Activated CD4-positive, alpha-beta T cell treated with anti-CD3 and anti-CD28 coated beads for 36 hours (primary cell): ENCODE measurements around the gene MKRN3. TPM values are rescaled to one million over a fixed set of nuclear protein-coding genes. Genes with fewer than 3 reads are reported as not detected.

Experiments used
- ATAC-seq: fragments of 200-7000 bp; cut with Tn5 transposase; one replicate; pipeline ENCODE4 v1.10.0; 2021; ENCODE audit warnings: mild to moderate bottlenecking, moderate library complexity
- CTCF ChIA-PET: fragments of 350-600 bp; sonication (Branson Sonifier 250); formaldehyde crosslinking; loops from one replicate; lab custom pipeline; 2021; ENCODE audit warnings: antibody characterized with exemption; lab: Charles Lee
- POLR2A ChIA-PET: fragments of 350-600 bp; sonication (Branson Sonifier 250); formaldehyde crosslinking; loops from one replicate; lab custom pipeline; 2021; ENCODE audit warnings: antibody characterized with exemption, inconsistent platforms; lab: Charles Lee
- DNase-seq: peaks from one replicate; pipeline ENCODE4 v3.0.0-alpha.2; 2020
- H3K27ac Mint-ChIP-seq: one replicate; pipeline ENCODE4 v1.8.0; 2021; ENCODE audit warnings: mixed read lengths
- H3K27me3 Mint-ChIP-seq: one replicate; pipeline ENCODE4 v1.8.0; 2021; ENCODE audit warnings: mixed read lengths
- H3K36me3 Mint-ChIP-seq: one replicate; pipeline ENCODE4 v1.8.0; 2021; ENCODE audit warnings: low read depth, mixed read lengths
- H3K4me1 Mint-ChIP-seq: one replicate; pipeline ENCODE4 v1.8.0; 2021; ENCODE audit warnings: mixed read lengths
- H3K4me3 Mint-ChIP-seq: one replicate; pipeline ENCODE4 v1.8.0; 2021; ENCODE audit warnings: mild to moderate bottlenecking, moderate library complexity, mixed read lengths
- H3K9me3 Mint-ChIP-seq: one replicate; pipeline ENCODE4 v1.8.0; 2021; ENCODE audit warnings: low read depth, mixed read lengths
- intact Hi-C, 2 experiments: fragments of 100-400 bp; cut with DNase I in 1 of 2; cut with micrococcal nuclease in 1 of 2; formaldehyde crosslinking; loops; one replicate each; pipeline versions ENCODE4 v1.14.2 to v1.15.1; 2022 to 2024; cut with DNase I, micrococcal nuclease
- total RNA-seq, 2 experiments: library from RNA; stranded (reverse); gene quantifications; one replicate each; pipeline ENCODE4 v1.2.3, GENCODE V29; 2021

Gene MKRN3
- total RNA-seq, 2 experiments from 2014 or later = 1.4 to 2.2 TPM

DNA sequence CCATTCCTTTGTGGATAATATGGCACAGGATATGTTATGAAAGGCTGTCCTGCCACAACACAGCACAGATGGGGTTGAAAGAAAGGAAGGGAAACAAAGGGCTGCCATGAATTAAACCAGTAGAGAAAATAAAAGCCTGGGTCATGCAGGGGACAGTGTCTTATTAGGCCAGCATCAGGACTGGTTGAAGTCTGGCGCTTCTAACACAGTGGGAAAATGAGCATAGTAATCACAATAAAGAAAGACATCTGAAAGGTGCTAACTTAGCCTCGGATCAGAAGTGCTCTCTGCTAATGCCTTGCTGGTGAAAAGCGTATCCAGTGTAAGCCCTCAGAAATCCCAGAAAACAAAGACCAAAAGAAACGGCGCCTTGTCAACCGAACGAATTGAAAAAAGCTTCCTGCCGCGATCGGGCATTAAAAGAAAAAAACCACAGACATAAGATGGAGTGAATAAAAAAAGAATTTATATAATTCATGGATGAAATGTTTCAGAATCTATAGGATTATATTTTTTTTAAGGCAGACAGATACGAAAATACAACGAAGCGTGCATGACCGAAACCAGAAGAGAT lies 566 bp upstream of the MKRN3 start:
- peak overlapping the region; percentile 68 for H3K4me3 Mint-ChIP-seq
- H3K9me3 Mint-ChIP-seq = no peaks in the 10 kb centered on the region
- ChIA-PET CTCF (no interaction called here), POLR2A (no interaction called here)
- no peaks in the 10 kb centered on the region for H3K36me3 Mint-ChIP-seq
- H3K27me3 Mint-ChIP-seq = peaks cover 8% of the 10 kb centered on the region
- DNase-seq (no peak), ATAC-seq (no peak)
- no peaks in the 10 kb centered on the region for H3K4me1 Mint-ChIP-seq
- intact Hi-C loops = loop anchor here in 1 of 2 experiments (5.0 kb wide), 1 partner anchor 47 kb away; no protein-coding TSS in a partner anchor
- H3K27ac Mint-ChIP-seq = peak overlapping the region; percentile 38

GRCh38 chr15:23566071-23566554 lies 639 bp downstream of the MKRN3 start:
- DNase-seq = peak; percentile 41
- Mint-ChIP-seq H3K27me3 (peaks cover 7% of the 10 kb centered on the region), H3K27ac (peak overlapping the region; percentile 37), H3K4me3 (peak overlapping the region; percentile 68), H3K9me3 (no peaks in the 10 kb centered on the region), H3K4me1 (no peaks in the 10 kb centered on the region), H3K36me3 (no peaks in the 10 kb centered on the region)
- intact Hi-C loops = no loop called here
- CTCF ChIA-PET = interaction anchor here (0.7 kb wide), 1 partner anchor 65 kb away, joined by 3 read pairs; no protein-coding TSS in a partner anchor
- POLR2A ChIA-PET = no interaction called here
- peak; percentile 71 for ATAC-seq

DNA sequence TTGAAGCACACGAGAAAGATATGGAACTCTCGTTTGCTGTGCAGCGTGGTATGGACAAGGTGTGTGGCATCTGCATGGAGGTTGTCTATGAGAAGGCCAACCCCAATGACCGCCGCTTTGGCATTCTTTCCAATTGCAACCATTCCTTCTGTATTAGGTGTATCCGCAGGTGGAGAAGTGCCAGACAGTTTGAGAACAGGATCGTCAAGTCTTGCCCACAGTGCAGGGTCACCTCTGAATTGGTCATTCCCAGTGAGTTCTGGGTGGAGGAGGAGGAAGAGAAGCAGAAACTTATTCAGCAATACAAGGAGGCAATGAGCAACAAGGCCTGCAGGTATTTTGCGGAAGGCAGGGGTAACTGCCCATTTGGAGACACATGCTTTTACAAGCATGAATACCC lies 1.2 kb downstream of the MKRN3 start:
- peak overlapping the region; percentile 49 for H3K27ac Mint-ChIP-seq
- peaks cover 7% of the 10 kb centered on the region for H3K27me3 Mint-ChIP-seq
- H3K4me1 Mint-ChIP-seq = no peaks in the 10 kb centered on the region
- ChIA-PET CTCF (no interaction called here), POLR2A (no interaction called here)
- DNase-seq (no peak), ATAC-seq (no peak)
- H3K36me3 Mint-ChIP-seq = no peaks in the 10 kb centered on the region
- intact Hi-C loops = no loop called here
- H3K4me3 Mint-ChIP-seq = peak overlapping the region; percentile 68
- H3K9me3 Mint-ChIP-seq = no peaks in the 10 kb centered on the region

DNA sequence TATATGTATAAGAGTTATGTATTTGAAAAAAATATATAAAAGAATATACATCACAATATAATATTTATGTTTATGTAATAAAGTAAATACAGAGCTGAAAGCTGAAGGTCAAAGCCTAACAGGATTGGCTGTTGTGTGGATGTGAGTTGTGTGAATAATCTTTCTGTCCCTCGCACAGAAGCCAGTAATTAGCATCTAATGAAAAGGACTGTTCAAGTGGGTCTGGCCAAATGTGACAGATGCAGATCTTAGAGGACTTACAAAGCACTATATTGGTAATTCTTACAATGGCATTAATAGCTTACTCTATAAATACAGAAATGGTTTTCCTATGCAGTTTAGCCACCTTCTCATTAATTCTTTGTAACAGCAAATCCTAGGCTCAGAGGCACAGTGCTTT lies 2.4 kb downstream of the MKRN3 start:
- DNase-seq (no peak), ATAC-seq (no peak)
- intact Hi-C loops = no loop called here
- POLR2A ChIA-PET = no interaction called here
- H3K4me1 Mint-ChIP-seq = no peaks in the 10 kb centered on the region
- H3K36me3 Mint-ChIP-seq = no peaks in the 10 kb centered on the region
- CTCF ChIA-PET = no interaction called here
- H3K4me3 Mint-ChIP-seq = no peak overlapping the region
- no peak overlapping the region for H3K27ac Mint-ChIP-seq
- peaks cover 3% of the 10 kb centered on the region for H3K27me3 Mint-ChIP-seq
- no peaks in the 10 kb centered on the region for H3K9me3 Mint-ChIP-seq

DNA sequence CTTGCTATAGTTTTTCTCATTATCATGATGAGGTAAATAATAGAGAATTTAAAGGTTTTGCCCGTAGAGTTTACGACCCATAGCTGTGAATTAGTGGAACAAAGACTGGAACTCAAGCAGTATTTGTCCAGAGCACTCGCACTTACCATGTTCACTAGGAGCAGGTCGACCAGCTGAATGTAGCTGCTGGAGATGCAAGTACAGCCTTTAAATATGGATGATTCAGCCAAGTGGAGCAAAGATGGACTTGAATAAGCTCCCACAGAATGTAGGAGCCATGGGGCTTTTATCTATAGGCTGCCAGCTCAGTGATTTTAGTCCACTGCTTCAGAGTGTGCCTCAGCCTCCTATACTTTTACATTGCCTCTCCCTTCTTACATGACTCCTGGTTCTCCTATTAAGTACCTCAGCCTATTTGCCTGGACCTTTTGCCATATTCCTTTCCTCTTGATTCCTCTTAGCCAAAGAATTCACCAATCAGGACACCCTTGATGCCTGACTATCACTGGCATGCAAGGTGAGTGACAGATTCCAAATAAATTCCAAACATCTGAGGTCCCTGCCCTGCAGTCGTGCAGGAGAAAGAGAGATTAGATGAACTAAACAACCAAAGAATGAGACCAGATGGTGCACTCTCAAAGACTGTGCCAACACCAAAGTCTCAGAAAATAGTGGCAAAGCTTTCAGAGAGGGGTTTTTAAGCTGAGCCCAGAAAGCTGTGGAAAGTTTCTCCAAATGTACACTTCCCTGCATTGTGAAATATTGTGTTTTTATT lies 3.9 kb downstream of the MKRN3 start:
- Mint-ChIP-seq H3K36me3 (no peaks in the 10 kb centered on the region), H3K4me1 (no peaks in the 10 kb centered on the region), H3K27ac (no peak overlapping the region), H3K27me3 (peaks cover 2% of the 10 kb centered on the region), H3K9me3 (no peaks in the 10 kb centered on the region), H3K4me3 (no peak overlapping the region)
- DNase-seq = no peak
- ChIA-PET CTCF (no interaction called here), POLR2A (no interaction called here)
- no peak for ATAC-seq
- intact Hi-C loops = no loop called here

- CTCF ChIA-PET = no interaction called here
- H3K27me3 Mint-ChIP-seq = peaks cover 2% of the 10 kb centered on the region
- intact Hi-C loops = no loop called here
- H3K27ac Mint-ChIP-seq = no peak overlapping the region
- POLR2A ChIA-PET = no interaction called here
- DNase-seq = no peak
- no peaks in the 10 kb centered on the region for H3K4me1 Mint-ChIP-seq
- ATAC-seq = no peak
- H3K9me3 Mint-ChIP-seq = no peaks in the 10 kb centered on the region
- H3K36me3 Mint-ChIP-seq = no peaks in the 10 kb centered on the region
- H3K4me3 Mint-ChIP-seq = no peak overlapping the region
Observed at GRCh38 chr15:23570486-23570885, 5.0 kb downstream of the MKRN3 start.

- no peaks in the 10 kb centered on the region for H3K9me3 Mint-ChIP-seq
- ChIA-PET CTCF (no interaction called here), POLR2A (interaction anchor here (0.7 kb wide), 1 partner anchor 371 kb away, joined by 9 read pairs; no protein-coding TSS in a partner anchor)
- no peak for ATAC-seq
- no peaks in the 10 kb centered on the region for H3K4me1 Mint-ChIP-seq
- no peak overlapping the region for H3K4me3 Mint-ChIP-seq
- no peak overlapping the region for H3K27ac Mint-ChIP-seq
- H3K27me3 Mint-ChIP-seq = peaks cover 2% of the 10 kb centered on the region
- no peaks in the 10 kb centered on the region for H3K36me3 Mint-ChIP-seq
- intact Hi-C loops = no loop called here
- no peak for DNase-seq
Observed at GRCh38 chr15:23572844-23573243, 7.4 kb downstream of the MKRN3 start.

DNA sequence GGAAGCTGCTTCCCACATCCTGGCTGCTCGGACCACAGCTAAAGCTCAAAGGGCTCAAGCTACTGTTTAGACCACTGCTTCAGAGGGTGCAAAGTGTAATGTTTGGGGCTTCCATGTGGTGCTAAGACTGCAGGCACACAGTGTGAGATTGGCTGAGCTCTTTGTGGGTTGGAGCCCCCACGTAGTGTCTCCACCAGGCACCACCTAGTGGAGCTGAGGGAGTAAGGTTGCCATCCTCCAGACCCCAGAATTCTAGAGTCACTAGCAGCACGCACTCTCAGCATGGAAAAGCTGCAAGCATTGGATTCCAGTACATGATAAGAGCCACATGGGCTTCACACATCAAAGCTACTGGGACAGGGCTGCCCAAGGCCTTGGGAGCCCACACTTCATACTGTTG lies 9.3 kb downstream of the MKRN3 start:
- ChIA-PET CTCF (interaction anchor here (0.7 kb wide), 1 partner anchor 10 kb away, joined by 3 read pairs; no protein-coding TSS in a partner anchor), POLR2A (no interaction called here)
- intact Hi-C loops = no loop called here
- ATAC-seq (no peak), DNase-seq (no peak)
- H3K27ac Mint-ChIP-seq = no peak overlapping the region
- H3K9me3 Mint-ChIP-seq = no peaks in the 10 kb centered on the region
- H3K4me1 Mint-ChIP-seq = no peaks in the 10 kb centered on the region
- H3K27me3 Mint-ChIP-seq = peaks cover 2% of the 10 kb centered on the region
- no peaks in the 10 kb centered on the region for H3K36me3 Mint-ChIP-seq
- no peak overlapping the region for H3K4me3 Mint-ChIP-seq

DNA sequence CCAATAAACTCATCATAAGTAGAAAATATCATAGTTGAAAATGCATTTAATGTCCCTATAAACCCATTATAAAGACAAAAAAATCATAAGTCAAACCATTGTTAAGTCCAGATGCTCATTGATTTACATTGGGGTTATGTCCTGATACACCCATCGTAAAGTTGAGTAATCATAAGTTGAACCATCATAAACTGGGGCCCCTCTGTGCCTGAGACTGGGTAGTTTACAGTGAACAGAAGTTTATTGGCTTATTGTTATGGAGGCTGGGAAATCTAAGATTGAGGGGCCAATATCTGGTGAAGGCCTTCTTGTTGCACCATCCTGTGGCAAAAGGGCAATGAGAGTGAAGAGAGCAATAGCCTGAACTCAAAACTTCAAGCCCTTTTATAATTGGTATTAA lies 10.6 kb downstream of the MKRN3 start:
- no peak overlapping the region for H3K4me3 Mint-ChIP-seq
- H3K4me1 Mint-ChIP-seq = no peaks in the 10 kb centered on the region
- DNase-seq (no peak), ATAC-seq (no peak)
- POLR2A ChIA-PET = no interaction called here
- intact Hi-C loops = no loop called here
- no peaks in the 10 kb centered on the region for H3K36me3 Mint-ChIP-seq
- no peak overlapping the region for H3K27ac Mint-ChIP-seq
- H3K27me3 Mint-ChIP-seq = no peaks in the 10 kb centered on the region
- no peaks in the 10 kb centered on the region for H3K9me3 Mint-ChIP-seq
- CTCF ChIA-PET = no interaction called here

GRCh38 chr15:23578521-23579150 lies 13.2 kb downstream of the MKRN3 start:
- Mint-ChIP-seq H3K27ac (no peak overlapping the region), H3K27me3 (no peaks in the 10 kb centered on the region), H3K4me1 (no peaks in the 10 kb centered on the region), H3K36me3 (no peaks in the 10 kb centered on the region), H3K4me3 (no peak overlapping the region), H3K9me3 (no peaks in the 10 kb centered on the region)
- DNase-seq (no peak), ATAC-seq (no peak)
- POLR2A ChIA-PET = no interaction called here
- CTCF ChIA-PET = no interaction called here
- intact Hi-C loops = no loop called here

DNA sequence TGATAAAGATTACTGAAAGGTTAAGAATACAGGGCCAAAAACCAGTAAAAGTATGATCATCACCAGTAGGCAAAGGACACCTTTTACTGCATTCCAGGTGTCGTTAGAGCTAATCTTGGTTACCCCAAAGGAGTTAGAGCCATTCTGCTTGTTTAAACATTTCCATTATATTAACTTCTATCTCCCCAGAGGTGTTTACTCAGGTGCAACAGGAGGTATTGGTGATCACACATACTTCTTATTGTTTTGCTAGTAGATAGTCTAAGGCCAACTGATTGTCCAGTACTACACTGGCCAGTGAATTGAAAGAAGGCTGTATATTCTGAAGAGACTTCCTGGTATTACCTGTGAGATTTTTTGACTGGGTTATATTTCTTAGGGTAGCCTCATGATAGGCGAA lies 22.8 kb downstream of the MKRN3 start:
- no peak for ATAC-seq
- CTCF ChIA-PET = no interaction called here
- POLR2A ChIA-PET = no interaction called here
- Mint-ChIP-seq H3K4me3 (no peak overlapping the region), H3K4me1 (no peaks in the 10 kb centered on the region), H3K36me3 (no peaks in the 10 kb centered on the region), H3K9me3 (no peaks in the 10 kb centered on the region), H3K27ac (no peak overlapping the region), H3K27me3 (no peaks in the 10 kb centered on the region)
- intact Hi-C loops = no loop called here
- DNase-seq = no peak

DNA sequence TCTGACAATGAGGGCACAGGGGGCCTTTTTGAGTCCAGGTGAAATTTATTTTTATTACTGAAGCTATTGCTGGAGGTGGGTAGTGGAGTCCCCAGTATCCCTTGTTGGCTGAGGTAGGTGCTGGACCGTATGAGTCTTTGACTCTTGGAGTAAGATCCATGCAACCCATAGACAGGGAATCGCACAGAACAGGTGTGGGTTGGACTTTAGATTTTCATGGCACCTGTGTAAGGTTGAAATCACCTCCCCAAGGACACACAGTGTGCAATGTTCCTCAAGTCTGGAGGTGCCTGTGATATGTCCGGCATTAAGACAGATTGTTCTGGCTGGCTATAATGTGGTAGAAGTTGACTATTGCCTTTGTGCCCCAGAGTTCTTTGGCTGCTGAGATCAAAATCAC lies 23.5 kb downstream of the MKRN3 start:
- H3K27me3 Mint-ChIP-seq = no peaks in the 10 kb centered on the region
- ATAC-seq = no peak
- no peaks in the 10 kb centered on the region for H3K36me3 Mint-ChIP-seq
- H3K4me3 Mint-ChIP-seq = no peak overlapping the region
- intact Hi-C loops = no loop called here
- no peaks in the 10 kb centered on the region for H3K4me1 Mint-ChIP-seq
- H3K9me3 Mint-ChIP-seq = no peaks in the 10 kb centered on the region
- POLR2A ChIA-PET = no interaction called here
- CTCF ChIA-PET = no interaction called here
- no peak for DNase-seq
- H3K27ac Mint-ChIP-seq = no peak overlapping the region
